ENCODE data around the gene MBNL2. TPM values are rescaled to one million over a fixed set of nuclear protein-coding genes. Genes with fewer than 3 reads are reported as not detected.

Gene MBNL2
- total RNA-seq, 4 donors from 2014 or later, result 92.8 to 132 (median 101) TPM

- Histone ChIP-seq H3K4me1 (peaks cover 55 to 88% (median 75%) of the 10 kb centered on the region in 4 donors), H3K9me3 (no peaks in the 10 kb centered on the region), H3K27me3 (no peaks in the 10 kb centered on the region), H3K4me3 (no peak overlapping the region), H3K27ac (replicated peaks in 1 of 4) (peak overlapping the region in 2 of 4 donors; percentile 52 to 61), H3K36me3 (no peaks in the 10 kb centered on the region)
- TF ChIP-seq POLR2AphosphoS5 (IDR thresholded peaks at IDR 0.05) (no peak), EP300 (IDR thresholded peaks at IDR 0.05) (no peak), POLR2A (IDR thresholded peaks at IDR 0.05; ENCODE audit: low read depth) (no peak)
- TF ChIP-seq, protein P1, sequence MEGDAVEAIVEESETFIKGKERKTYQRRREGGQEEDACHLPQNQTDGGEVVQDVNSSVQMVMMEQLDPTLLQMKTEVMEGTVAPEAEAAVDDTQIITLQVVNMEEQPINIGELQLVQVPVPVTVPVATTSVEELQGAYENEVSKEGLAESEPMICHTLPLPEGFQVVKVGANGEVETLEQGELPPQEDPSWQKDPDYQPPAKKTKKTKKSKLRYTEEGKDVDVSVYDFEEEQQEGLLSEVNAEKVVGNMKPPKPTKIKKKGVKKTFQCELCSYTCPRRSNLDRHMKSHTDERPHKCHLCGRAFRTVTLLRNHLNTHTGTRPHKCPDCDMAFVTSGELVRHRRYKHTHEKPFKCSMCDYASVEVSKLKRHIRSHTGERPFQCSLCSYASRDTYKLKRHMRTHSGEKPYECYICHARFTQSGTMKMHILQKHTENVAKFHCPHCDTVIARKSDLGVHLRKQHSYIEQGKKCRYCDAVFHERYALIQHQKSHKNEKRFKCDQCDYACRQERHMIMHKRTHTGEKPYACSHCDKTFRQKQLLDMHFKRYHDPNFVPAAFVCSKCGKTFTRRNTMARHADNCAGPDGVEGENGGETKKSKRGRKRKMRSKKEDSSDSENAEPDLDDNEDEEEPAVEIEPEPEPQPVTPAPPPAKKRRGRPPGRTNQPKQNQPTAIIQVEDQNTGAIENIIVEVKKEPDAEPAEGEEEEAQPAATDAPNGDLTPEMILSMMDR (IDR thresholded peaks at IDR 0.05), result no peak
- intact Hi-C loops (cut with DNase I), result no loop called here
- no peak for DNase-seq (ENCODE audit: extremely low spot score)
Observed at GRCh38 chr13:97296740-97297139, 74.6 kb downstream of the MBNL2 start.

DNA sequence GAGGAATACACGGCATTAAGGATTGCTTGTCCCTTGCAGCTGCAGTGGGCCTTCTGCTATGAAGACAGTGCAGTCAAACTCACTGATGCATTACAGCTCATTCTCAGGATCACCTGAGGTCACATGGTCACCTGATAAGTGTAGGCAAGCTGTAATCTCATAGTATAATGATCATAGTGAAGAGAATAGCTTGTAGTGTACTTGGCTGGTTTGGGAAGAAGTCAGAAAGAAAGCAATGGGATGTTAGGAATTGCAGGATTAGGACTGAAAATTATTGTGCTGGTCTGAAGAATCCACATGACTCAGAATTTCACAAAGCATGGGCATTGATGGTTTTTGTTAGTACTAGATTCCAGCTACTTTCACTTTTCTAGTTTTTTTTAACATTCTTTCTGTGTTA, 76.7 kb downstream of the MBNL2 start:
- Histone ChIP-seq H3K4me1 (peaks cover 69 to 99% (median 87%) of the 10 kb centered on the region in 4 donors), H3K36me3 (no peaks in the 10 kb centered on the region), H3K27me3 (no peaks in the 10 kb centered on the region), H3K9me3 (no peaks in the 10 kb centered on the region), H3K27ac (replicated peaks in 1 of 4) (peak overlapping the region in 2 of 4 donors; percentile 10 to 13), H3K4me3 (no peak overlapping the region)
- TF ChIP-seq, protein P1 (IDR thresholded peaks at IDR 0.05), result no peak
- TF ChIP-seq POLR2A (IDR thresholded peaks at IDR 0.05; ENCODE audit: low read depth) (no peak), EP300 (IDR thresholded peaks at IDR 0.05) (no peak), POLR2AphosphoS5 (IDR thresholded peaks at IDR 0.05) (no peak)
- intact Hi-C loops (cut with DNase I), result no loop called here
- WGBS, result 41% methylated on average over 1 of the region's 1 CpG
- DNase-seq (ENCODE audit: extremely low spot score), result no peak

- H3K9me3 ChIP-seq, result no peaks in the 10 kb centered on the region
- intact Hi-C loops (cut with DNase I), result no loop called here
- 84% methylated on average over 3 of the region's 3 CpGs for WGBS
- H3K36me3 ChIP-seq, result no peaks in the 10 kb centered on the region
- no peak overlapping the region for H3K4me3 ChIP-seq
- H3K27ac ChIP-seq (replicated peaks in 1 of 4), result peak overlapping the region in 2 of 4 donors; percentile 21 to 46
- H3K27me3 ChIP-seq, result no peaks in the 10 kb centered on the region
- H3K4me1 ChIP-seq, result peaks cover 56 to 96% (median 85%) of the 10 kb centered on the region in 4 donors
- TF ChIP-seq POLR2A (IDR thresholded peaks at IDR 0.05; ENCODE audit: low read depth) (no peak), EP300 (IDR thresholded peaks at IDR 0.05) (no peak), POLR2AphosphoS5 (IDR thresholded peaks at IDR 0.05) (no peak)
- TF ChIP-seq, protein P1 (IDR thresholded peaks at IDR 0.05), result no peak
- DNase-seq (ENCODE audit: extremely low spot score), result no peak
Observed at GRCh38 chr13:97300871-97301270, 78.7 kb downstream of the MBNL2 start.

DNA sequence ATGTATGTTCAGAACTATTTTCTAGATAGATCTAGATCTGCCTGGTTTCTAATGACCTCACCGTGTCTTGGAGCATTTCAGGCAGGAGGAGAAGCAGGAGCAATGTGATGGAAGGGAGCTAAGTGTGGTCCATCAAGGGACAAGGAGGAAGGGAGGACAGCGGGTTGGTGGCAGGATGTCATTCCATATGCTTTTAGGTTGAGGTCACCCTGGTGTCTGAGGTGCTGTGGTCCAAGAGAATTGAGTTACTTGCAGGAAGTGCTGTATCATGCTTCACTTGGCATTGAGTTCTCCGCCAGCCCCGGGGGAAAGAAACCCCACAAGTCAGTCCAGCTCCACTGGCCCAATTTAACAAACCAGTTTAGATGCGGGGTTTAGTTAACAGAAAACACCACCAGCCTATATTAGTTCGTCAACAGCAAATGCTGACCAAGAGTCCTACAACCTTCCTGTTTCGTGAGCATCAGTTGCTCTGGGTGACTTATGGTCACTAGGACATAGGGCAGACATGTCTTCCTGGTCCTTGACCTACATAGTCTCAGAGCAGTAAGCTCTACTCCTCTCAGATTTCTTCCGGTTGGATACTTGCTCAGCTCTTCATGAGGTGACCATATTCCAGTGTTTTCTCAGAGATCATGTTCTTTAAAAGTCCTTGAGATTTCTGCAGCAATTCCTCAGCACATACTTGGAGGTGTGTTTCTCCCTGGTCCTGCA, 79.4 kb downstream of the MBNL2 start:
- Histone ChIP-seq H3K9me3 (no peaks in the 10 kb centered on the region), H3K4me1 (peaks cover 56 to 96% (median 85%) of the 10 kb centered on the region in 4 donors), H3K36me3 (no peaks in the 10 kb centered on the region), H3K27ac (replicated peaks in 1 of 4) (peak overlapping the region in 3 of 4 donors; percentile 32 to 46 (median 41)), H3K27me3 (no peaks in the 10 kb centered on the region), H3K4me3 (no peak overlapping the region)
- no peak for DNase-seq (ENCODE audit: extremely low spot score)
- intact Hi-C loops (cut with DNase I), result no loop called here
- WGBS, result 93% methylated on average over 8 of the region's 8 CpGs
- no peak for TF ChIP-seq POLR2AphosphoS5 (IDR thresholded peaks at IDR 0.05)
- TF ChIP-seq POLR2A (IDR thresholded peaks at IDR 0.05; ENCODE audit: low read depth), result no peak
- TF ChIP-seq EP300 (IDR thresholded peaks at IDR 0.05), result no peak
- TF ChIP-seq, protein P1 (IDR thresholded peaks at IDR 0.05), result no peak
